Stimulated activated CD4-positive, alpha-beta T cell treated with anti-CD3 and anti-CD28 coated beads, TNF-alpha, amount 100 ng/mL, for 4 hours (primary cell): ENCODE results near the gene TNFAIP1.
"Not testable (repeated sequence)": the region's sequence is repeated elsewhere in the genome, so short reads cannot be mapped to it uniquely, and the experiment has no call there.

ENCODE experiments used
- DNase-seq, 3 experiments: peaks; one replicate each; pipeline ENCODE4 v3.0.0-alpha.2; 2020; ENCODE audit warnings: low read depth in 3 of 3

The TNFAIP1 gene, protein sequence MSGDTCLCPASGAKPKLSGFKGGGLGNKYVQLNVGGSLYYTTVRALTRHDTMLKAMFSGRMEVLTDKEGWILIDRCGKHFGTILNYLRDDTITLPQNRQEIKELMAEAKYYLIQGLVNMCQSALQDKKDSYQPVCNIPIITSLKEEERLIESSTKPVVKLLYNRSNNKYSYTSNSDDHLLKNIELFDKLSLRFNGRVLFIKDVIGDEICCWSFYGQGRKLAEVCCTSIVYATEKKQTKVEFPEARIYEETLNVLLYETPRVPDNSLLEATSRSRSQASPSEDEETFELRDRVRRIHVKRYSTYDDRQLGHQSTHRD

DNA sequence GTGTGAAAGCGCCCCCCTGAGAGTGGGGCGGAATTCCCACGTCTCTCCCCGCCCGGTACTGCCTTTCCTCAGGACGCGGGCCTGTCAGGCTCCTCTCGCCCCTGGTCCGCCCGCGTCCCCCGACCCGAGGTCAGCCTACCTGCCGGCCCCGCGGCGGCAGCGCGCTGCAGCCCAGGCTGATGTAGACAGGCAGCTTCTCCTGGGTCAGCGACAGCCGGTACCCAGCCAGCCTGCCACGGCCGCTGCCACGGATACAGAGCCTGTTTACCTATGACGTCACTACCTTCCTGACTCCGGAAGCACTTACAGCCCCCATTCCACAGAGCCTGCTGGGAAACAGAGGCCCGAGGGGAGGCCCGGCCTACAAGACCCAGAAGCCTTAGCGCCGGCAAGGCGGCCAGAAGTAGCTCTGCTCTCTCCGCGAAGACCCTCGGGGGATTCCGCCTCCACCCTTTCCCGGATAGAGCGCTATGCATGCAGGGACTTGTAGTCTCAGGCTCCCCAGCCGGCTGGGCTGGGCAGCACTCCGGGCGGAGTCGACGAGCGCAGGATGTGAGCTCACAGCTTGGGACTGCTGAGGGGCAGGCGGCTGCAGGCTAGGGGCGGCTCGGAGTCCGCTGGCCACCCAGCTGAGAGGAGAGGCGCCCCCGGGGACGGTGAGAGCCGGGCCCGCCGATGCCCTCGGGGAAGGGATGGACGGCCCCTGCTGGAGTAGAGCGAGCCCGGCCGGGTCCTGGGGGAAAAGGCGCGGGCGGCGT lies at the start of gene TNFAIP1, which contains the start of gene IFT20:
Gene TNFAIP1 (plus strand): TSS at position 561 of the 758 bp plus-strand sequence. CDS start 3,761 bp downstream, outside the sequence.
Gene IFT20 (minus strand): TSS at position 272 of the 758 bp plus-strand sequence. CDS start 3,487 bp downstream, outside the sequence.
- peak; percentile 79 to 97 (median 97) for DNase-seq

DNA sequence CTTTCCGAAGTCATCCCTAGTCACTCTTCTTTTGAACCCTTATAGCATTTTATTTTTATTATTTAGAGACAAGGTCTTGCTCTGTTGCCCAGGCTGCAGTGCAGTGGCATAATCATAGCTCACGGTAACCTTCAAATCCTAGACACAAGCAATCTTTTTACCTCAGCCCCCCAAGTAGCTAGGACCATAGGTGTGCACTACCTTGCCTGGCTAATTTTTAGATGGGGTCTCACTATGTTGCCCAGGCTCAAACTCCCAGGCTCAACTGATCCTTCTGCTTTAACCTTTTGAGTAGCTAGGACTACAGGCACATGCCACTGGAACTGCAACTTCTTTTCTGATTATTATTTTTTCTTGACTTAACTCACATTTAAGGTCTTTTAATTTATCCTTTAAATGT lies 49.6 kb upstream of the TNFAIP1 start:
- no peak for DNase-seq

DNA sequence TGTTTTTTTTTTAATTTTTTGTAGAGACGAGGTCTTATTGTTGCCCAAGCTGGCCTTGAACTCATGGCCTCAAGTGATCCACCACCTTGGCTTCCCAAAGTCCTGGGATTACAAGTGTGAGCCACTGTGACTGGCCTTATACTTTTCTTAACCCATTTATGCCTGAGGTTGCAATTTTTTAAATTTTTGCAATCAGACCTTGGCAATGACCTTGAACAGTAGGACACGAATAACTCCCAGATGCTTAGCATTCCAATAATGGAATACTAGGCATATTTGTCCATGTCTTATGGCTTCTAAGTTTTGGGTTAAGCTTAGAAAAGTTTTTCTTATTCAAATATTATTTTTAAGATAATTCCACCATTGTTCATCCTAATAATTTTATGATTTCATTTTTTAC lies 44.9 kb upstream of the TNFAIP1 start:
- no peak for DNase-seq

DNA sequence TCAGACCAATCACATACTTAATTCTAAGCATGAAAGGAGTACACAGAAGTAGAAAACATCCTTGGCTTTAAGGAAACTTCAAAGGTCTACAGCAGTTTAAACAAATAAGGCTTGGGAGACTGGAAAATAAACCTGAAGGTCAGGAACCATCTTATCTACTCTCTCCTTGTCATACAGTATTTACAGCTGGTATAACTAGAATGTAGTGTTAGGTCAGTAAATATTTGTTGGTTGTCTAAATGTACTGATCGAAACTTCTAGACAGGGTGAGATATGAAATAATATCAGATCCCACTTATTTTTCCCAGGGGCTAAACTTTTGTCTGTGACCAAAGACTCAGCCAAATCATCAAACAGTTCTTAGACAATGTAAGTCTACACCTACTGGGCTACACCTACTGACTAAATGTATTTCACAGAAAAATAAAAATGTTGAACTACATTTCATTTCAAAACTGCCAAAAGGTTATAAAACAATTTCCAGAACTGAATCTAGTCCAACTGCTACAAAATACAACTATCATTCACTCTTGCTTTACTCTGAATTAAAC lies 43.7 kb upstream of the TNFAIP1 start:
- no peak for DNase-seq

DNA sequence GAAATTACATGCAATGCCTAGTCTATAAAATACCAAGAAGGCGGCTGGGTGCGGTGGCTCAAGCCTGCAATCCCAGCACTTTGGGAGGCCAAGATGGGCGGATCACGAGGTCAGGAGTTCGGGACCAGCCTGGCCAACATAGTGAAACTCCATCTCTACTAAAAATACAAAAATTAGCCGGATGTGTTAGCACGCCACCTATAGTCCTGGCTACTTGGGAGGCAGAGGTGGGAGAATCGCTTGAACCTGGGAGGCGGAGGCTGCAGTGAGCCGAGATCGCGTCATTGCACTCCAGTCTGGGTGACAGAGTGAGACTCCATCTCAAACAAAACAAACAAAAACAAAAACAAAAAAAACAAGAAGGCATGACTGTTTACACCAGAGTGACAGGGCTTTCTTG lies 42.7 kb upstream of the TNFAIP1 start:
- not testable (repeated sequence) for DNase-seq

DNA sequence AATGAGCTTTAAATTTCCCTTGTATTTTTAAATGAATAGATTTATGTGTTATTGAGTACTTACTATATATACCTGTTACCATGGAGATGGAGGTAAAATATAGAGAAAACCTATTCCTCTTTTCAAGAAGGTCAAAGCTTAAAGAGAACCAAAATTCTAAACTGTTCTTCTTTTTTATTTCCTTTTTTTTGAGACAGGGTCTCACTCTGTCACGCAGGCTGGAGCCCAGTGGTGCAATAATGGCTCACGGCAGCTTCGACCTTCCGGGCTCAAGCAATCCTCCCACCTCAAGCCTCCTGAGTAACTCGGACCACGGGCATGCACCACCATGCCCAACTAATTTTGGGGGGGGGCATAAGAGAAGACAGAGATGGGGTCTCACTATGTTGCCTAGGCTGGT lies 41.6 kb upstream of the TNFAIP1 start:
- DNase-seq, result no peak

DNA sequence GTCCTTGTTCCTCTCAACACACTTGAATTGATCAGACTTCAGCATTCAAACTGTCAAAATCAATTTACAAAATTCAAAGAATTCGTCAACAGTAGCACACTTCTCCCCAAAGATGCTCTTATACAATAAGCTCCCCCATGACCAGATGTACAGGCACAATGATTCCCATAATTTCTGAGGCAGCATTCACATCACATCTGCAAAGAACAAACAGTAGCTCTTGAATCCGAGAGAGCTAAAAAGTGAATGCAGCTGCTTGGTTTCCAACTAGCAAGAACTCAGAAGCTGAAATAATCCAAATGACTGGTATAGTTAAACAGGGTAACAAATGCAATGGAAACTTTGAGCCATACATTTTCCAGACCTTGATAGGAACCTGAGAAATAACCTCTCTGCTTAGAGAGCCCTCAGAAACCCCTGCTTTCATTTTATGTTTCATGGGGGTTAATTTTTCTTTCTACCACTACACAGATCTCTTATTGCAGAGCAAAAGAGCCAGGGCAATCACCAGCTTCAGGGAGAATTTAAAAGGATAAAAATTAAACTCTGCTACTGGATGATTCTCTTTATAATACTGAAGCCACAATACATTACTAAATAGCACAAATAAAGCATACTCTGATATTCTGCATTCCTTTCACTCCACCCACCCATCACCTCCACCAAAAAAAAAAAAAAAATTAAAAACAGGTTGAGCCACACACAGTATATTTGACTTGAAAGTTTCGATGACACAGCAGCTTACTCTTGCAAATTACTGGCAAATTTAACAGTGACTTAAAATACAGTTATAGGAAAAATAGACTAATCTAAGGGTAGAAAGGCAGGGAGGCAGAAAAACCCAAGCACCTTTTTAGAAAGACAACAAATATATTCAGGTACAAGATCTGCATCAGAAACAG lies 39.6 kb upstream of the TNFAIP1 start:
- DNase-seq, result no peak

DNA sequence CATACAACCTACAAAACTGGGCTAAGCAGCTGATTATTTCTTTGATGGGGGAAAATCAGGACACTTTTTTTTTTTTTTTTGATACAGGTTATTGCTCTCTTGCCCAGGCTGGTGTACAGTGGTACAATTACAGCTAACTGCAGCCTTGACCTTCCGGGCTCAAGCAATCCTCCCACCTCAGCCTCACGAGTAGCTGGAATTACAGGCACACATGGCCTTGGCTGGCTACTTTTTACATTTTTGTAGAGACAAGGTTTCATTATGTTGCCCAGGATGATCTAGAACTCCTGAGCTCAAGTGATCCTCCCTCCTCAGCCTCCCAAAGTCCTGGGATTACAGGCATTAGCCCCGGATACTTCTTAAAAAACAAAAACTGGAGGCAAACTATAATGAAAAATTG lies 37.1 kb upstream of the TNFAIP1 start:
- no peak for DNase-seq

DNA sequence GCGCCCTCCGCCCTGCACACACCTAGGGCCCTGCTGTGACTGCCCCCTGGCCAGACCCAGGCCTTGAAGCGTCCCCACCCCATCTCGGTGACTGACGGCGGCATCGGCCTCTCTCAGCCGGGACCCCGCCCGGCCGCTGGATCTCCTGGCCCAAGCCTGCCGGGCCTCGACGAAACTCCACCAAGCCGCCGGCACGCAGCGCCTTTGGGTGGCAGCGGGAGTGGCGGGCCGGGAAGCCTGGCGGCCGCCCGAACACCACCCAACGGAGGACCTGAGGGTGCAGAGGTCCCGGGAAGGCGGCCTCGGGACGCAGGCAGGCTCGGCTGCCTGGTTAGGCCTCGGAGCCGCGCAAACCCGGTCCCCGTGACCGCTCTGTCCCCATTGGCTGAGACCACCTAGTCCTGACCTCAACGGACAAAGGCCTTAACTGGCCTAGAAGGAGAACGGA lies 28.6 kb upstream of the TNFAIP1 start:
- DNase-seq, result no peak

DNA sequence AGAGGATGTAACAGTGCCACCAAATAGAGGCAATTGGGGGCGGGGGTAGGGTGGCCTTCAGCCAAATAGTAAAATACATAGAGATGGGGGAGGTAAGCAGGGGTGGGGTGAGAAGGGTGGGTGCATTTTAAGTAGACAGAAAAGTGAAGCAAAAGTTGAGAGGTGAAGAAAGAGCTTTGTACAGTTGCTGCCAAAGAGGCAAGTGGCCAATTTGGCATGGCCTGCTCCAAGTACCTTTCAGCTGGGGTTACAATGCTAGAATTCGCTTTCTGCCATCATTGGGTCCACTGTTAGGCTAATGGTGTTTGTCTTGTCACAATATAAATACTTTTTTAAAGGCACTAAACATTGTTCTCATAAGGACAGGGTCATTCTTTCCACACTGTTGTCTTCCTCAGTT lies 21.7 kb upstream of the TNFAIP1 start:
- no peak for DNase-seq

DNA sequence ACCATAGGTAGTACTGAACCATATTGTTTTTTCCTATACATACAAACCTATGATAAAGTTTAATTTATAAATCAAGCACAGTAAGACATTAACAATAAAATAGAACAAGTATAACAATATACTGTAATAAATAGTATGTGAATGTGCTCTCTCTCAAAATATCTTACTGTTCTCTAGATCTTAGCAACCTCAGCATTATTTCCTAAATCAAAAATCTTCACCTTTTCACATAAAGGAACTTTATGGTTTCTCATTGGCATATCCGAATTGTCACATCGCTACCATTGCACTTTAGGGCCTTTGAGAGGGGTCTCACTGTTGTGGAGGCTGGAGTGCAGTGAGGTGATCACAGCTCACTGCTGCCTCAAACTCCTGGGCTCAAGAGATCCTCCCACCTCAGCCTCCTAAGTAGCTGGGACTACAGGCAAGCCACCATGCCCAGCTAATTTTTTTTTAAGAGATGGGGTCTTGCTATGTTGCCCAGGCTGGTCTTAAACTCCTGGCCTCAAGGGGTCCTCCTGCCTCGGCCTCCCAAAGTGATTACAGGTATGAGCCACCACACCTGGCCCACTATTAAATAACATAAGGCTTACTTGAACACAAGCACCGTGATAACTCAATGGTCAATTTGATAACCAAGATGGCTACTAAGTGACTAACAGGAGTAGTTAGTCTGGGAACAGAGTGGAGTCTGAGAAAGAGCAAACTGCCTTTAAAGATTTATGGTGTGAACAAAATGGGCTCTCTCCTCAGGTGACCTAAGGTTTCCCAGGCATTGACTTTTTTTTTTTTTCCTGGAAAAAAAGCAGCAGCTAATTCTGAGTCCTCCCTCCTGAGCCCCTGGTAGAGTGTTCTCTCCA lies 19.5 kb upstream of the TNFAIP1 start:
- no peak for DNase-seq

DNA sequence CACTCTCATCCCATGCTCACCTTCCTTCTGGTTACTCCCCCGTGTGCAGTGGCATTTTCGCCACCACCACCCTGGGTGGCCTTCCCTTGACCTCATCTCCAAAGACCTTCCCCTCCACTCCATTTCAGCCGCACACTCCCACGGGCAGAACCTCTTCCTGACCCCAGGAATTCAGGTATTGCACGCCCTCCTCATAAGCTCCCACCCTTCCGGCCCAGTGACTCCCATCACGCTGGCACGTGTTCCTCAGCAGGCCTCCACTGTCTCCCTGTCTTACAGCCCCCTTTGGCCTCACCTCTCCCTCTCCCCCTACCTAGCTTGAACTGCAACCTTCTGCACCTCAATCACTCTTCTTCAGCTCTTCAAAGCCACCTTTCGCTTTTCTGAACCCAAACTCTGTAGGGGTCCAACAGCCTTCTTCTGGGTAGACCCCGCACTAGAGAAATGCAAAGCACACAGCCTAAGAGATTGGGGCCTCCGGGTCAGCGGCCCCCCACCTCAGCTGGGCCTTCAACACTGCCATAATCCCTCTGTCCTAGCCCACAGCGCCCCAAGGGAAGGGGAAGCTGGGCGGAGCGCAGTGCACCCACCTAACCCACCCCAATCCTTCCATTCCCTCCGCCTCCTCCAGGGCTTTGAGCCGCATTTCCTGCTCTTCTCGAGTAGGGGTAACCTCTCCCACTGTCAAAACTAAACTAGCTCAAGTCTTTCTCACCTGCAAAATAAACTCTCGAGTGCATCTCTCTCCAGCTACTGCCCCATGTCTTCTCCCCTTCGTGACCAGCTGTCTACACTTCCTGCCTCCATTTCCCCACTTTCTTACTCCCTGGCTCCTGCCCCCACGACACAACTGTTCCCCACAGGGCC lies 18.2 kb upstream of the TNFAIP1 start:
- DNase-seq, result no peak

DNA sequence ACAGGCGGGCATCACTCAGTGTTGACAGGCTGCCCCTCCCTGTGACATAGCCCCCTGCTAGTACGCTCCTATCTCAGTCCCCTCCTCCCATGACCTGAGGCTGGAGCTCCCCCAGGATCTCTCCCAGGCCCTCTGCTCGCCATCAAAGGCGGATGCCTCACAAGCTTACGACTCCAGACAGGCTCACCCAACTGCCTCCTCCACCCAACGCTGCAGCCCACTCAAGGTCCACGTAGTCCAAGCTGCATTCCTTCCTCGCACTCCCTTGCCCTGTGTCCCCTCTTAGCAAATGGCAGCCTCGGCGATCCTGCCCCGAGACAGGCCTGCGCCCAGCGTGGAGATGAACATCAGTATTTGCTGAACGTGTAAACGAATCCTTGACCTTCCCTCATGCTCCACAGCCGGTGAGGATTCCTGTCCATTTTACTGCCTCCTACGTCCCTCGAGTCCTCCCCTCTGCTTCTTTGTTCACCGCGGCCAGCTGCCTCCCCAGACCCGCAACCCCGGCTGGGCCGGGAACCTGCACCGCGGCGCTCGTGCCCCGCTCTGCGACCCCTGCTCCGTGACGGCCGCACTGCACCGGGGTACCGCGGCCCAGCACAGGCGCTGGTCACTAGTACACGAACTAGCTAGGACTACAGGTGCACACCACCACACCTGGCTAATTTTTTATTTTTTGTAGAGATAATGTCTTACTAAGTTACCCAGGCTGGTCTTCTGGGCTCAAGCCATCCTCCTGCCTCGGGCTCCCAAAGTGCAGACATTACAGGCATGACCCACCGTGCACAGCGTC lies 17.4 kb upstream of the TNFAIP1 start:
- DNase-seq, result no peak

DNA sequence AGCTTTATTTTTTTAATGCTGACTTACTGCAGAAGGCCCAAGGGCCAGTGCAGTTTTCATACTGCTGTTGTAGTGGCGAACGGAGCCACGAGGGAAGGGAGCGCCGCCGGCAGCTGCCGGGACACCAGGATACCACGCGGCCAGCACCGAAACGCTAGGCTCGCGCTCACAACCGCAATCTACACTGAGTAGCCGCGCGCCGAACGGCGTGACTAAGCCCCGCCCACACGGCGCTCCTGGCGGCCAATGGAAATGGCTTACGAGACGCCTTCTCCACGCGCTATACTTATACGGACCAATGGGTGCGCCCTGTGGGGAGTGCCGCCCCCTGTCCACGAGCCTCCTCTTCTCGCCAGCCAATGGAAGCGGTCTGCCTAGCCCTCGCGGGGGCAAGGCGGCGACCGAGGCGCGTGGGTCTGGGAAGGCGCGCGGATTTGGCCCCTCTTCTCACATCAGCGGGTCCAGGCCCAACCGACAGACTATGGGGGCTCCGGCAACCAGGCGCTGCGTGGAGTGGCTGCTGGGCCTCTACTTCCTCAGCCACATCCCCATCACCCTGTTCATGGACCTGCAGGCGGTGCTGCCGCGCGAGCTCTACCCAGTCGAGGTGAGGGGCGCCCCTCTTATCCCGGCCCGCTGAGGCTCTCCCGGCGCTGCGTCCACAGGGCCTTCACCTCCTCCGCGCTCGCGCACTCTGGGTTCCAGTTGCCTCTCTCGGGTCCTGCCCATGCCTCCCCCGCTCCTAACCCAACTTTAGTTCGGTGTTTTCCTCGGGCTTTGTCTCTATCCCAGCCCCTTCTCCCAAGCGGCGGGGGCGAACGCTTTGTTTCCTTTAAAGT lies 16.6 kb upstream of the TNFAIP1 start, which contains the start of gene TMEM97:
Gene TMEM97 (plus strand): TSS at position 442 of the 839 bp plus-strand sequence. CDS start 40 bp downstream, at position 482.
- DNase-seq, result peak; percentile 85 to 94 (median 91)

DNA sequence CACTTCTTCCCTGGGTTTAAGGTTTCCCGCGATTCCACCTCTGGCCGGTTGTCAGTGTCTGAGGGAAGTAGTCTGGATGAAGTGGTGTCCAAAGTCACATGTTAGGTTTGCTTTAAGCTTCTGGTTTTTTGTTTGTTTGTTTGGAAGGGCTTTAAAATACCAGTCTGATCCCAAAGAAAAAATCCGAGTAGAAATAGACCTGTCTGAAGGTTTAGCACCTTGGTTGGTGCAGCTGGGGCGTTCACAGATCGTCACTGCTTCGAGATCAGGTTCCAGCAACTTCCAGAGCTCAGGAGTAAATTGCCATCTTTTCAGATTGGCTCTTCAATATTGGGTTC lies 16.0 kb upstream of the TNFAIP1 start:
- no peak for DNase-seq

DNA sequence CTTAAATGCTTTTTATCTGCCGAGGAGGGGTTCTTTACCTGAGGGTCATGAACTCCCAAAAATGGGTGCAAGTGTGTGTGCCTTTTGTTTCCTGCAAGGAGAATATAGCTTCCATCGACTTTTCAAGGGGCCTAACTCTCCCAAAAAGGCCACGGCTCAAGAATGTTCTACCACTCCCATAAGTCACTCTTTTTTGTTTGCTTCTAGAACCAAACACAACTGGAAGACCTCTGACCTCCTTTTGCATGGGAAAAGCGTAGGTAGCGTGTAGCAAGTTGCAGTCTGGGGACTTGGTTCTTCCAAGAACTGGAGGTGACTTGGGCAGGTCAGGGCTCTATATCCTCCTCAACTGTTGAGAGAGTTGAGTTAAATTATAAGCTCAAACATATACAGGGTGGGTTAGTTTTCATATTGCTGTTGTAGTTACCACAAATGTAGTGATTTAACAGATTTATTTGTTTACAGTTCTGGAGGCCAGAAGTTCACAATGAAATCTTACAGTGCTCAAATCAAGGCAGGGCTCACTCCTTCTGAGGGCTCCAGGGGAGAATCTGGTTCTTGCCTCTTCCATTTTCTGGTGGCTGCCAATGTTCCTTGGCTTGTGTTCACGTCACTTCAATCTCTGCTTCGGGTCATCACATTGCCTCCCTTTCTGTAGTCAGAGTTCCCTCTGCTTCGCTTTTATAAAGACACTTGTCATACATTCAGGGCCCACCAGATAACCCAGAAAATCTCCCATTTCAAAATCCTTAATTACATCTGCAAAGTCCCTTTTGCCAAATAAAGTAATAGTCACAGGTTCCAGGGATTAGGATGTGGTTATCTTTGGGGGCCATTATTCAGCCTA lies 15.1 kb upstream of the TNFAIP1 start:
- DNase-seq, result no peak

DNA sequence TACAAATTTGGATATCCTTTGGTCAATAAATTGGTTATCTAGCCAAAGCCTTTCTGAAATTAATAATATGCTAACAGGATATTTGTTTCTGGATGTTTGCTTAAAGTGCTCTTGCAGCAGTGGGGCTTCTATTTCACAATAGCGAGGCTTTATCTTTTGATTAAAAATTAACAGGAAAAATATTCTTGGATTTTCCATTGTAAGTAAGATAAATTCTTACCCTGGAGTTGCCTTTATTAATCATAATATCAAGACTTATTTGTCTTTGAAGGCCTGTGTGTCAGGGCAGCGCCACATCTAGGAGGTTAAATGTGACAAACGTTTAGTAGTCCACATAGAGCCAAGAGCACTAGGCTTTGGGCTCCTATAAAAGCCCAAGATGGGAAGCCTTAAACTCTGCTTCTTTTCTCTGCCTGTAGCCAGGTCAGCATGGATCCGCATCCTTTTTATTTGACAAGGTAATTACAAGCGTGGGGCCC lies 11.3 kb upstream of the TNFAIP1 start:
- no peak for DNase-seq
